HG02642 (cell line): Measurements from ENCODE around the gene ARHGAP5.

Source experiments
- ATAC-seq: cut with Tn5 transposase; IDR thresholded peaks from one replicate; pipeline ENCODE4 v1.9.1; 2021; ENCODE audit warnings: mild to moderate bottlenecking; ENCODE audit not compliant: unreplicated experiment, poor library complexity

The ARHGAP5 gene

GRCh38 chr14:32203928-32204357 lies 126.8 kb downstream of the ARHGAP5 start:
- no peak for ATAC-seq

GRCh38 chr14:32205554-32205953 lies 128.4 kb downstream of the ARHGAP5 start:
- no peak for ATAC-seq

GRCh38 chr14:32205984-32206383 lies 128.9 kb downstream of the ARHGAP5 start:
- ATAC-seq = no peak

- no peak for ATAC-seq
These were observed 129.4 kb downstream of the ARHGAP5 start for GRCh38 chr14:32206552-32206951.

GRCh38 chr14:32208490-32208889 lies 131.4 kb downstream of the ARHGAP5 start:
- ATAC-seq = no peak
